Vagina (tissue), 2 donors: ENCODE data around the gene KERA.

Experiments
- POLR2A ChIP-seq, 2 donors: fragments of 450-650 bp; IDR thresholded peaks; one replicate each; pipeline ENCODE4 v1.6.1; 2017; ENCODE audit warnings: antibody characterized with exemption in 2 of 2, mild to moderate bottlenecking in 2 of 2, moderate library complexity in 2 of 2
- POLR2AphosphoS5 ChIP-seq, 2 donors: sonication (generic); formaldehyde crosslinking; IDR thresholded peaks; one replicate each; pipeline ENCODE4 v1.9.0; 2017; ENCODE audit warnings: antibody characterized with exemption in 2 of 2, mild to moderate bottlenecking in 2 of 2, low read depth in 1 of 2; ENCODE audit not compliant: insufficient read depth in 1 of 2
- TF ChIP-seq, protein P1 (sequence below), 3 experiments: fragments of 450-650 bp in 2 of 3; fragments of 200-600 bp in 1 of 3; sonication (generic) in 1 of 3; IDR thresholded peaks; one replicate each; pipeline ENCODE4 v1.5.1; 2017 to 2019; ENCODE audit warnings: antibody characterized with exemption in 3 of 3, mild to moderate bottlenecking in 2 of 3, moderate library complexity in 2 of 3

DNA sequence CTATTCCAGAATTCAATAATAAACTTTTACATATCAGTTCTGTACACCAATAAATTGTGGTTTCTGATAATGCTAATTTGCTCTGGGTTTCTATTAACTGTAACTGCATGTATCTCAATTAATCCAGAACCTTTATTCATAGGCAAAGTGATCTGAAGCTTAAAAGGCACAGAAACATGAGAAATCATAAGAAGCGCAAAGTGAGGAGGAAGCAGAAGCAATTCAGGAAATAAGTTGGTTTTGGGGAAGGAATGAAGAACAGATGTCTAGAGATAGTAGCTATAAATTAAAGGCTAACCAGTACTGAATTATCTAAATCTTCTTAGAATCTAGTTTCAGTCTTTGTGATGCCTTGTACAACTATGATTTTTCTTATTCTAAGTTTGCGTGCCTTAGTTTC, 24.6 kb downstream of the KERA start:
- TF ChIP-seq POLR2A (IDR thresholded peaks at IDR 0.05), result no peak
- TF ChIP-seq, protein P1, sequence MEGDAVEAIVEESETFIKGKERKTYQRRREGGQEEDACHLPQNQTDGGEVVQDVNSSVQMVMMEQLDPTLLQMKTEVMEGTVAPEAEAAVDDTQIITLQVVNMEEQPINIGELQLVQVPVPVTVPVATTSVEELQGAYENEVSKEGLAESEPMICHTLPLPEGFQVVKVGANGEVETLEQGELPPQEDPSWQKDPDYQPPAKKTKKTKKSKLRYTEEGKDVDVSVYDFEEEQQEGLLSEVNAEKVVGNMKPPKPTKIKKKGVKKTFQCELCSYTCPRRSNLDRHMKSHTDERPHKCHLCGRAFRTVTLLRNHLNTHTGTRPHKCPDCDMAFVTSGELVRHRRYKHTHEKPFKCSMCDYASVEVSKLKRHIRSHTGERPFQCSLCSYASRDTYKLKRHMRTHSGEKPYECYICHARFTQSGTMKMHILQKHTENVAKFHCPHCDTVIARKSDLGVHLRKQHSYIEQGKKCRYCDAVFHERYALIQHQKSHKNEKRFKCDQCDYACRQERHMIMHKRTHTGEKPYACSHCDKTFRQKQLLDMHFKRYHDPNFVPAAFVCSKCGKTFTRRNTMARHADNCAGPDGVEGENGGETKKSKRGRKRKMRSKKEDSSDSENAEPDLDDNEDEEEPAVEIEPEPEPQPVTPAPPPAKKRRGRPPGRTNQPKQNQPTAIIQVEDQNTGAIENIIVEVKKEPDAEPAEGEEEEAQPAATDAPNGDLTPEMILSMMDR (IDR thresholded peaks at IDR 0.05), result no peak
- no peak for TF ChIP-seq POLR2AphosphoS5 (IDR thresholded peaks at IDR 0.05; ENCODE audit: insufficient read depth in 1 of 2, low read depth in 1 of 2)
